22Rv1 (cell line): ENCODE results near the gene TNFSF9.

Experiments
- ZFX ChIP-seq: fragments of 450-650 bp; IDR thresholded peaks from 2 replicates; pipeline ENCODE4 v1.6.1; 2017; ENCODE audit warnings: antibody characterized with exemption, borderline replicate concordance
- TF ChIP-seq, protein P1 (sequence below): fragments of 450-650 bp; IDR thresholded peaks from 2 replicates; pipeline ENCODE4 v1.5.1; 2017; ENCODE audit warnings: mild to moderate bottlenecking

DNA sequence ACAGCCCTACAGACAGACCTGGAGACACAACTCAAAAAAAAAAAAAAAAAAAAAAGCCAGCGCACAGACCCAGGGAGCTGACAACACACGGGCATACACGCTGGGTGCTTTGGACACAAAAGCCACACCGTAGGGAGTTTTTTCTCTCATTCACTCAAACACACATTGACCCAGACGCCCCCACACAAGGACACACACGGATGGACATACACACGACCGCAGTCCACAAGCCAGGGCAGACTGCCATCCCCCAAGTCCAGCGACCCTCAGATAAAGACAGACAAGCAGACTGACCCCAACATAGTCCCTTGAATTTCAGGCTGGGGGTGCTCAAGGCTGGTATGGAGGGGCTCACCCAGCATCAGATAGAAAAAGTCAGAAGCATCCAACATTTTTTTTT is 16.7 kb upstream of the TNFSF9 start:
- TF ChIP-seq, protein P1, sequence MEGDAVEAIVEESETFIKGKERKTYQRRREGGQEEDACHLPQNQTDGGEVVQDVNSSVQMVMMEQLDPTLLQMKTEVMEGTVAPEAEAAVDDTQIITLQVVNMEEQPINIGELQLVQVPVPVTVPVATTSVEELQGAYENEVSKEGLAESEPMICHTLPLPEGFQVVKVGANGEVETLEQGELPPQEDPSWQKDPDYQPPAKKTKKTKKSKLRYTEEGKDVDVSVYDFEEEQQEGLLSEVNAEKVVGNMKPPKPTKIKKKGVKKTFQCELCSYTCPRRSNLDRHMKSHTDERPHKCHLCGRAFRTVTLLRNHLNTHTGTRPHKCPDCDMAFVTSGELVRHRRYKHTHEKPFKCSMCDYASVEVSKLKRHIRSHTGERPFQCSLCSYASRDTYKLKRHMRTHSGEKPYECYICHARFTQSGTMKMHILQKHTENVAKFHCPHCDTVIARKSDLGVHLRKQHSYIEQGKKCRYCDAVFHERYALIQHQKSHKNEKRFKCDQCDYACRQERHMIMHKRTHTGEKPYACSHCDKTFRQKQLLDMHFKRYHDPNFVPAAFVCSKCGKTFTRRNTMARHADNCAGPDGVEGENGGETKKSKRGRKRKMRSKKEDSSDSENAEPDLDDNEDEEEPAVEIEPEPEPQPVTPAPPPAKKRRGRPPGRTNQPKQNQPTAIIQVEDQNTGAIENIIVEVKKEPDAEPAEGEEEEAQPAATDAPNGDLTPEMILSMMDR, result no peak
- TF ChIP-seq ZFX, result no peak
